DMS153 (cell line): Measurements from ENCODE around the gene SLC7A6.

Experiments
- DNase-seq: peaks from one replicate; lab custom pipeline; 2025; lab: John Stamatoyannopoulos, UW

Gene SLC7A6

GRCh38 chr16:68346892-68347480, 82.7 kb downstream of the SLC7A6 start:
- DNase-seq = no peak

DNA sequence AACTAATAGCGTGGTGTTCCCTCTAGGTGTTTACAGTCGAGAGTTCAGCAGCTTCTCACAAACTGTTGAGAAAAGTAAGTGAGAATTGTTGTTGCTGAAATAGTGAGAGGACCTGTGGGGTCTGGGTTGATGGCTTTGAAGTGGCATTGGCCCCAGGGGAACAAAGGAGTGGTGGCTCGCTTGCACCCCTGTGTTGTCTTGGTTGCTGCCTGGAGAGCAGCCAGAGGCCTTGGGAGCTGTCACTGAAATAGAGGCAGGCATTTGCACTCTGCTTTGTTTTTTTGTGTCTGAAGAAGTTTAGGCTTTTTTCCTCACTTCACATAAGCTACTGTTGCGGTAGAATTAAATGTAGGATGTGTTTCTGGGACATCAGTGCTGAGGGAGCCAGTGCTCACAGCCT, 83.3 kb downstream of the SLC7A6 start:
- DNase-seq = no peak

DNA sequence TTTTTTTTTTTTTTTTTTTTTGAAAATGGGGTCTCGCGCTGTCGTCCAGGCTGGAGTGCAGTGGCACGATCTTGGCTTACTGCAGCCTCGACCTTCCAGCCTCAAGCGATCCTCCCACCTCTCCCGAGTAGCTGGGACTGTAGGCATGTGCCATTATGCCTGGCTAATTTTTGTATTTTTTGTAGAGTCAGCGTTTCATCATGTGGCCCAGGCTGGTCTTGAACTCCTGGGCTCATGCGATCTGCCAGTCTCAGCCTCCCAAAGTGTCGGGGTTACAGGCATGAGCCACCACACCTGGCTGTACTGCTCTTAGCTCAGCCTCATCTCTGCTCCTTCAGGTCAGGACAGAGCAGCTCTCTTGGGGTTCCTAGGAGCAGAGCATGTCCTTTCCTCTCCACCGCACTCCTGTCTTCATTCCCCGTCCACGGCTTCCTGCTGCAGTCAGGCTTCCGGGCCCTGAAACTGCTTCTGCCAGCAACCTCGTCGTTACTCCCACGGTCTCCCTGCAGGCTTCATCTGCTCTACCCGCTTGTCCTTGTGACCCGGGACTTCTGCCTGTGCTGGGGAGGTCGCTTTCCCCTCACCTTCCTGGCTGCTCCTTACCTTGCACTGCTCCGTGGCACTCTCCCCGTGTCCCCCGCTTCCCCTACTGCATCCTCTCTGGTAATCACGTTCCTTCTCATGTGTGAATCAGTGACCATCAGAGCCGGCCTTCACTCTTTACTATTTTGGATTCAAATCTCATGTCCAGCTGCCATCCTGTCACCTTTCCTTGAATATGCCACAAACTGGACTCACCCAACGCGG, 84.5 kb downstream of the SLC7A6 start:
- DNase-seq = no peak

DNA sequence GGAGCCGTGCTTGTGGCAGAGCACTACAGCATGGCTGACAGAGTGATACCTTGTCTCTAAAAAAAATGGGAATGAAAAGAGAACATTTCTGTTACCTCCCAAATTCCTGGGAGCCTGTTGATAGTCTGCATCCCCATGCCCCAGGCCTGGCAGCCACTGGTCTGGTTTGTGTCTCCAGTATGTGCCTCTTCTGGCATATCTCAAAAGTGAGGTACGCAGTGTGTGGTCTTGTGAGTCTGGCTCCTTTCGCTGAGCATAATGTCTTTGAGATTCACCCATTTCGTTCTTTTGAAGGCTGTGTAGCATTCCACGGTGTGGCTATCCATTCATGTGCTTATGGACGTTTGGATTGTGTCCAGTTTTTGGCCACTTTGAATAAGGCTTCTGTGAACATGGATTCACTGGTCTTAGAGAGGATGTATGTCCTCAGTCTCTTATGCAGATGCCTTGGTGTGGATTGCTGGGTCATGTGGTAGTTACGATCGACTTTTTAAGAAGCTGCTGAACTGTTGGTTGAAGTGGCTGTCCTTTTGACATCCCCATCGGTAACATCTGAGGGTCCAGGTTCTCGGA, 85.6 kb downstream of the SLC7A6 start:
- DNase-seq = no peak

GRCh38 chr16:68350813-68351350, 86.6 kb downstream of the SLC7A6 start:
- DNase-seq = no peak
